Measurements from ENCODE around the gene PRRT1.

The PRRT1 gene

GRCh38 chr6:32175711-32176475 lies 24.2 kb upstream of the PRRT1 start, which contains the start of gene AGPAT1:
Gene AGPAT1 (minus strand): TSS chr6:32176084. CDS start chr6:32171496, 4,588 bp downstream.
- peak; percentile 95 for DNase-seq (ENCODE audit: low spot score)

GRCh38 chr6:32175322-32175710 lies 23.6 kb upstream of the PRRT1 start:
- peak; percentile 33 for DNase-seq (ENCODE audit: low spot score)

- DNase-seq (ENCODE audit: low spot score), result no peak
Observed at GRCh38 chr6:32174416-32174815, 22.7 kb upstream of the PRRT1 start.

DNA sequence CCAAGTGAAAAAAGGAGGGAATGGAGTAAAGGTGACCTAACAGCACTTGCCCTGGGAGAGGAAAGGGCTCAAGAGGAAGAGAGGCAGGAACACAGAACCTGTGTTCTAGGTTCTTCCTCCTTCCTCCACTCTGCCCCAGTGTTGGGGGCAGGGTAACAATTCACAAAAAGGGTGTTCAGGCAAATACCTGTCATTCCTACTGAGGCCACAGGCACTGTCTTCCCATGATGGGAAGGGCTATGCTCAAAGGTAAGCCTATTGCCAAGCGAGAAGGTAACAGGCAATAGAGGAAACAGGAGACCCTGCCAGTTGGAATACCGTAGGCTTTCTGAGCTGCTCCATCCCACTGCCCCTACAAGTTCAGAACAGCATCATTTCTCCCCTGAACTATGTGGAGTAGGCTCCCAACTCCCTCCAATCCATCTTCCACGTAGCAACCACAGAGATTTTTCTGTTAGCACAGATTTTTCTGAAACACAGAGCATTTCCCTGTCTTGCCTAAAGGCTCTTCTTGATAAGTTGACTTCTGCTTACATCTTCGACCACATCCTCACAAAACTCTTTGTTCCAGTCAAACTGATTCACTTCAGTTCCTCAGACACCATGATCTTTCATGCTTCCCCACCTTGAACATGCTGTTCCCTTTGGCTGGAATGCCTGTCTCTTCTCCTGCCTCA lies 21.4 kb upstream of the PRRT1 start:
- no peak for DNase-seq (ENCODE audit: low spot score)

- DNase-seq (ENCODE audit: low spot score), result no peak
Observed at GRCh38 chr6:32171234-32171633, 19.5 kb upstream of the PRRT1 start.

- DNase-seq (ENCODE audit: low spot score), result no peak
Observed at GRCh38 chr6:32170294-32170693, 18.6 kb upstream of the PRRT1 start.

- DNase-seq (ENCODE audit: low spot score), result no peak
Observed at GRCh38 chr6:32168807-32169591, 17.3 kb upstream of the PRRT1 start.

- DNase-seq (ENCODE audit: low spot score), result peak; percentile 25
Observed at GRCh38 chr6:32168350-32168749, 16.6 kb upstream of the PRRT1 start.

DNA sequence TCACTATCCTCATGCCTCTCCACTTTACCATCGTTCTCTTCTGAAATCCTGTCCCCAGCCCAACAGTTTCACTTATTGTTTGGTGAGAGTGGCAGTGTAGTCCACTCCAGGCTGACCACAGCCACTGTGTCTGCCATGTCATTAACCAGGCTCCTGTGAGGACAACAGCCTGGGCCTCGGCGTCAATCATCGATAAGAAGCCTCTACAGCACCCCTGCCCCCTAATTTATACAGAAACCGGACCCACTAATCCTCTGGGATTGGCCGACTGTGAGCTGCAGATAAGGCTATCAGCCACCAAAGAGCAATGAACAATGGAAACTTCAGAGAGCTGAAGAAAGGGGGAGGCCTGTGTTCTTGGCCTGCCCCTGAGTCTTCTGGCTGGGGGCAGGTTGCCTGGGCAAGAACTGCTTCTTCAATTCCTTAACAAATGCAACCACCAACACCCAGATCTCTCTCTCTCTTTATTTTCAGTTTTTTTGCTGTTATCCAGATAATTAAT lies 16.1 kb upstream of the PRRT1 start:
- DNase-seq (ENCODE audit: low spot score), result peak; percentile 22

DNA sequence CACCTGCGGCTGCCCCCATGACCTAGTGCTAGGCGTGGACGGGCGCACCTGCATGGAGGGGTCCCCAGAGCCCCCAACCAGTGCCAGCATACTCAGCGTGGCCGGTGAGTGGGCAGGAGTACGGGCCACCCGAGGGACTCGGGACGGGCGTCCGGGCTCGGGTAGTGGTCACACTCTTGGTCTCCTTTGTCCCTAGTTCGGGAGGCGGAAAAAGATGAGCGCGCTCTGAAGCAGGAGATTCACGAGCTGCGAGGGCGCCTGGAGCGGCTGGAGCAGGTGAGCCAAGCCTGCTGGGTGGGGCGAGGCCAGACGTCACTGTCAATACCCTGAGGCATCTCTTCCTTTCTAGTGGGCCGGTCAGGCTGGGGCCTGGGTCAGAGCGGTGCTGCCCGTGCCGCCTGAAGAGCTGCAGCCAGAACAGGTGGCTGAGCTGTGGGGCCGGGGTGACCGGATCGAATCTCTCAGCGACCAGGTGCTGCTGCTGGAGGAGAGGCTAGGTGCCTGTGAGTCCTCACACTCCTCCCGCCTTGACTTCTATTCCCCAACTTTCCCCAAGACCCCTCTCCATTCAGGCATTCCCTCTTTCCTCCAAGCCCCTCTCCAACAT lies 15.5 kb upstream of the PRRT1 start:
- no peak for DNase-seq (ENCODE audit: low spot score)

- DNase-seq (ENCODE audit: low spot score), result no peak
Observed at GRCh38 chr6:32166411-32167061, 14.8 kb upstream of the PRRT1 start.

- DNase-seq (ENCODE audit: low spot score), result no peak
Observed at GRCh38 chr6:32164295-32164694, 12.6 kb upstream of the PRRT1 start, which contains the start of gene EGFL8. Gene EGFL8 (plus strand): TSS chr6:32164595. CDS start chr6:32166166, 1,571 bp downstream.

DNA sequence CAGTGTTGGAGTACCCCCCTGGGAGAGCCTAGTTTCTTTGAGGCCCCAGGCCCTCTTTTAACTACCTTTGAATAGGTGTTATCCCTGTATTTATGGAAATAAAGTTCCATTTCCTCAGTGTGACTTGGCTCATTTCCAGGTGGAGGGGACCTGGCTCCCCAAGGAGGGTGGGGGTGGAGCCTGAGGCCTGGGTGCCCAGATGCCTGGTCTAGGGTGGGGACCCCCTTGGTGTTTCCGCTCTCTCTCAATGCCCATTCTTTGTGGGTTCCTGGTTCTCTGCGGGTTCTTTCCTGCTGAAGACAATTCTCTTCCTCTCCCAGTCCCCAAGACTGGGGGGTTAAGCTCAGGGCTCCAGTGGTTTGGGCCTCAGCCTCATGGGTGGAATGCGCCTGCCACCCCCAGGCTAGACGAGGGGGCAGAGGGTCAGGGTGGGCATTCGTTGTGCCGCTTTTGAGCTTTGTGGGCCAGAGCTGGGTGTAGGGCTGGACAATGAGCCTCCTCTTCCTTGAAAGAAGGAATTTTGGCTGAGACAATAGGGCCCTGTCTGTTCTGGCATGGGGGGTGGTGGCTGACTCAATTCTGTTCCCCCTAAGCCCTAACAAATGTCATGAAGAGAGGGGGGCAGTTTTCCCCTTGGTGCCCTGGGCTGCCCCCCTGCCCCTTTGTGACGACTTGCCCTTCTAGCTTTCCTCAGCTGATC lies 12.0 kb upstream of the PRRT1 start:
- DNase-seq (ENCODE audit: low spot score), result no peak

GRCh38 chr6:32158052-32158451 lies 6.3 kb upstream of the PRRT1 start:
- DNase-seq (ENCODE audit: low spot score), result no peak

DNA sequence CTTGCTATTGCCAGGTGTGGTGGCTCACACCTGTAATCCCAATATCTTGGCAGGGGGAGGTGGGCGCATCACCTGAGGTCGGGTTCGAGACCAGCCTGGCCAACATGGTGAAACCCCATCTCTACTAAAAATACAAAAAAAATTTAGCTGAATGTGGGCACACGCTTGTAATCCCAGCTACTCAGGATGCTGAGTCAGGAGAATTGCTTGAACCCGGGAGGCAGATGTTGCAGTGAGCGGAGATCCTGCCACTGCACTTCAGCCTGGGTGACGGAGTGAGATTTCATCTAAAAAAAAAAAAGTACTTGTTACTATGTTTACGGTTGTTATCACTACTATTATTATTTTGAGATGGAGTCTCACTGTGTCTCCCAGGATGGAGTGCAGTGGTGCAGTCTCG lies 5.2 kb upstream of the PRRT1 start:
- no peak for DNase-seq (ENCODE audit: low spot score)

DNA sequence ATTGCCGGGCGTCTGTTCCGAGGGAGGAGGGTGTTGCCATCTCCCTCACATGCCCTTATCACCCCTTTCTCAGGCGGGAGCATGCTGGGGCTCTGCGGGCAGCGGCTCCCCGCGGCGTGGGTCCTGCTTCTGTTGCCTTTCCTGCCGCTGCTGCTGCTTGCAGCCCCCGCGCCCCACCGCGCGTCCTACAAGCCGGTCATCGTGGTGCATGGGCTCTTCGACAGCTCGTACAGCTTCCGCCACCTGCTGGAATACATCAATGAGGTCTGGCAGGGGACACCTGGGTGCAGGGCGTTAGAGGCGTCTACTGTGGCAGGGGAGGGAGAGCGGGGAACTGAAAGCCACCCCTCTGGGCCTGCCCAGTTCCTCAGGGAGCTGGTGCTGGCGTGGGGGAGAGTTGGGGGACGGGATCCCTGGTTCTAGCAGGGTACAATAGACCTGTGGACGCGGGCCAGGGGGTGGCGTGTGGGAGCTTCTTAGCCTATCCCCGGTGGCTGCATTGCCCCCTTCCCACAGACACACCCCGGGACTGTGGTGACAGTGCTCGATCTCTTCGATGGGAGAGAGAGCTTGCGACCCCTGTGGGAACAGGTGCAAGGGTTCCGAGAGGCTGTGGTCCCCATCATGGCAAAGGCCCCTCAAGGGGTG lies 2.9 kb upstream of the PRRT1 start:
- peak; percentile 77 for DNase-seq (ENCODE audit: low spot score)

DNA sequence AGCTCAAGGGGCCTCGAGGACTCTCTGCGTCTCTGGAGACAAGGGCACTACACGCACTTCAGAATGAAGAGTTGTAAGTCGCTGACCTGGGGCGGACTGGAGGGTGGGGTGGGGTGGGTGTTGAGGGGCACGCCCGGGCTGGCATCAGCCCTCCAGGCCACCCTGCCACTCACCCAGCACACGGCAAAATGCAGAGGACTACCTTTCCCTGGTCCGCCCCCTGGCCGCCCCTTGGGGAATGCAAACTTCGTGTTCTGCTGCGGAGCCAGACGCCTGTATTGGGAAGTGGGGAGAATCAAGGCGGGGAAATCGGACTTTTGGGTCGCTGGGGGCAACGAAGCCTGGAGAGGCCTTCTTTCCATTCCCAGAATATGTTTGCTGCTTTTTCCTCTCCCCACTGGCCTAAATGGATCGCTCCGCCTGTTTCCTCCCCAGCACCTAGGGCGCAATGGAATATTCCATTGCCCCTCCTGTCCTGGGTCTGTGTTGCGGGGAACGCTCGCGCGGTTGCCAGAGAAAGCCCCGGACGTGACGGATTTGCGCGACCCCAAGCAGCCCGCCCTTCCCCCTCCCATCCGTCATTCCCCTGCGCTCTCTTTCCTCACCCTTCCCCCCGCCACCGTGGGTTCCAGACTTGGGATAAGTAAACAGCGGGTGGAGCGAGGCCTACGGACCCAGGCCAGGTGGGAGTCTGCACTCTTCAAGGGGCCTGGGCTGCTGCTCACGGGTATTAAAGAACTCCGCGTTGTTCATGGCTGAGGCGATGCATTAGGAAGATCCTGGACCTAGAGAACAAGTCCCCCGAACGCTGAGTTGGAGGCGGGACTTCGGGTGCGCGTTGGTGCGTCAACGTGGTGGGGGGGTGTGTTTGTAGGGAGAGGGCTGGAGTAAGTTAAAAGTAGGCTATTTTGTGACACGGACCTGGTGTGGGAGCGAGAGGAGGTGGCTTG lies 2.1 kb upstream of the PRRT1 start, which contains the start of gene PPT2:
Gene PPT2, plus strand, starts transcription at position 578 of the 950 bp plus-strand sequence. CDS start 454 bp downstream, outside the sequence.
- peak; percentile 79 for DNase-seq (ENCODE audit: low spot score)

DNA sequence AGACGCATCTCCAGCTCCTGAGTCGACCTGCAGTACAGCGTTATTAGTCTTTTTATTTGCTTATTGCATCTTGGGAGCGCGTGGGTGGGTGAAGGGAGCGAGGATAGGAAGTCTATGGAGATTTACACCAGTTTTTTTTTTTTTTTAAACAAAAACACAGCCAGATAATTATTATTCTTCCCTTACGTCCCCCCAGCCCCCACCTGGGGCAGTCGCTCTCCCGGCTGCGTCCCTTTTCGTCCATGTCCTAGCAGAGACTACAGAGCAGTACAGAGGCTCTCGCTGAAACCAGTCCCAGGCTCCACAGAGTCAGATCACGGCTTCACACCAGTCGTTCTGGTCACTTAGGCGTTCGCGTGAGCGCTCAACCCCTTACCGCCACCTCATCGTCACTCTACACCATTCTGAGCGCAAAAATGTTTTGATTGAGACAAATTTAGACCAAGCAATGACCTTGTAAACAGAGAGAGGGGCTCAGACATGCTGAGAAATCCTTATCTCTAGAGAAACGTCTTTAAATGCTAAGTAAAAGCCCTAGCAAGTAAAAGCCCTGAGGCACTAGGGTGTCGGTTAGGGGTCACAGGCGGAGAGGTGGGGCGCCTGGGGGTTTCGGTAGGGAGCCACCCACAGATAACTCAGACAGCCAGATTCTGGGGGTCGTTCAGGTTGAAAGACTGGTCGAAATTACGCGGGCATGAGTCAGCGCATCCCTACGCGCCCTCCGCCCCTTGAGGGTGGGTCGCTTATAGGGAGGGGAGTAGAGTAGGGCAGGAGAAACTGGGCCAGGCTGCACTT lies 1.2 kb upstream of the PRRT1 start:
- no peak for DNase-seq (ENCODE audit: low spot score)

Data from hematopoietic multipotent progenitor cell treated with erythropoietin and hydrocortisone succinate and interleukin-3 and kit ligand, for 17 days (in vitro differentiated cells).